Psoas muscle (tissue), 8 donors: ENCODE measurements around the gene IFNGR1. TPM values are rescaled to one million over a fixed set of nuclear protein-coding genes. Genes with fewer than 3 reads are reported as not detected.

Experiments
- ATAC-seq, 4 donors: fragments of 200-7000 bp; cut with Tn5 transposase; one replicate each; pipeline ENCODE4 v1.9.1; 2020; ENCODE audit warnings: moderate library complexity in 3 of 4, mild to moderate bottlenecking in 2 of 4
- DNase-seq, 2 donors: peaks; one replicate each; pipeline ENCODE4 v3.0.0-alpha.2; 2020
- H3K27ac ChIP-seq: fragments of 200-600 bp; one replicate; pipeline ENCODE4 v1.8.0; 2022
- H3K27me3 ChIP-seq, 3 donors: fragments of 200-600 bp in 1 of 3; one replicate each; pipeline versions ENCODE4 v1.6.1 to v1.8.0; 2013 to 2022; ENCODE audit warnings: low read length in 2 of 3, mild to moderate bottlenecking in 2 of 3, moderate library complexity in 1 of 3; ENCODE audit not compliant: insufficient read depth in 3 of 3
- H3K36me3 ChIP-seq, 2 donors: fragments of 200-600 bp in 1 of 2; one replicate each; pipeline versions ENCODE4 v1.6.1 to v1.8.0; 2013 to 2022; ENCODE audit warnings: low read depth in 1 of 2, mild to moderate bottlenecking in 1 of 2, moderate library complexity in 1 of 2; ENCODE audit not compliant: insufficient read depth in 1 of 2
- H3K4me1 ChIP-seq: fragments of 200-600 bp; one replicate; pipeline ENCODE4 v1.8.0; 2022
- H3K4me3 ChIP-seq: fragments of 200-600 bp; one replicate; pipeline ENCODE4 v1.8.0; 2022; ENCODE audit warnings: mild to moderate bottlenecking
- H3K9me3 ChIP-seq: fragments of 200-600 bp; one replicate; pipeline ENCODE4 v1.8.0; 2022
- WGBS, 3 donors: extraction: QIAGEN DNeasy Blood & Tissue Kit; methylation state at CpG; one replicate each; pipeline versions ENCODE4 v1.1.6 to v1.1.7; 2013; 5-methylcytosine and 5-hydroxymethylcytosine counted together
- intact Hi-C, 2 donors: fragments of 100-400 bp; cut with DNase I; formaldehyde crosslinking; loops; one replicate each; pipeline versions ENCODE4 v1.11.0 to v1.14.2; 2022
- polyA plus RNA-seq, 3 donors: library from polyadenylated mRNA; stranded (reverse); fragments of 200-250 nt; gene quantifications; one replicate each; pipeline ENCODE4 v1.2.3, GENCODE V29; 2013
- total RNA-seq, 4 donors: library from RNA; stranded (reverse); fragmentation: NEBNext Ultra II Directional in 2 of 4; extraction: Animal tissue kit (Norgen Biotek cat#: 25700) in 2 of 4; gene quantifications; one replicate each; pipeline versions ENCODE4 v1.2.1 to v1.2.4, GENCODE V29; 2021 to 2023
- TF ChIP-seq, protein P1 (sequence below): fragments of 200-600 bp; IDR thresholded peaks from one replicate; pipeline ENCODE4 v1.8.0; 2022; ENCODE audit warnings: antibody characterized with exemption
- donor health status: healthy with polysubstance abuse.
- donor health status: DM: no; HTN: no; CAD: no; lungs with moderate emphysema.
- donor health status: Bipolar disorder and iron deficiency.
- donor health status: healthy.
- donor health status: DM: yes; HTN: yes; CAD: no.
- donor health status: DM: no; HTN: no; CAD: no.
- donor health status: DM: no; HTN: no; CAD: no.
- donor health status: DM: yes; HTN: yes; CAD: no.

IFNGR1 gene
- total and polyA plus RNA-seq, 7 donors: 36.9 to 122 (median 50.7) TPM

DNA sequence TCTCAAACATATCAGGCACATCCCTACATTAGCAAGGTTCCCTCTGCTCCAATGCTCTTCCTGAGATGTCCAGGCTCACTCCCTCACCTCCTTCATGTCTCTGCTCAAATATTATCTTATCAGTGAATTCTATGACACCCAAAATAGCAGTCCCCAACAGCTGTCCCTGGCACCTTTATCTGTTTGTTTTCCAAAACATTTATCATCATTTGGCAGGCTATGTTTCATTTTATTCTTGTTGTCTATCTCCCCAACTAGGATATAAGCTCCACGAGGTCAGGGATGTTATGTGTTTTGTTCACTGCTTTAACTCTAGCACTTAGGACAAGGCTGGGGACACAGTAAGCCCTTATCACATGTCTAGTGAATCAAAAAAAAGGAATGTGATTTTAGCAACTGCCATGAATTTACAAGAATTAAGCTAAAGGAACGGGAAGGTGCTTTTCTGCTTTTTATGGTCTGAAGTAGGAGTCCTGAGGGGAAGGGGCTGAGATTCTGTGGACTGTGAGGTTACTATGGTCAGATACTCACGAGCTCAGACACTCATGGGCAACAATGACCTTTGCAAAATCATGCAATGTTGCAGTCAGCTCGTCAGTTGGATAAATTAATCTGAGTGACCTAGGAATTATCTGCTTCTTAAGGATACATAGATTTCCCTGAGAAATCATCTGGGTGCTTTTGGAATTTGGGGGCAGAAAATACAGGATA is 43.9 kb downstream of the IFNGR1 start:
- TF ChIP-seq, protein P1, sequence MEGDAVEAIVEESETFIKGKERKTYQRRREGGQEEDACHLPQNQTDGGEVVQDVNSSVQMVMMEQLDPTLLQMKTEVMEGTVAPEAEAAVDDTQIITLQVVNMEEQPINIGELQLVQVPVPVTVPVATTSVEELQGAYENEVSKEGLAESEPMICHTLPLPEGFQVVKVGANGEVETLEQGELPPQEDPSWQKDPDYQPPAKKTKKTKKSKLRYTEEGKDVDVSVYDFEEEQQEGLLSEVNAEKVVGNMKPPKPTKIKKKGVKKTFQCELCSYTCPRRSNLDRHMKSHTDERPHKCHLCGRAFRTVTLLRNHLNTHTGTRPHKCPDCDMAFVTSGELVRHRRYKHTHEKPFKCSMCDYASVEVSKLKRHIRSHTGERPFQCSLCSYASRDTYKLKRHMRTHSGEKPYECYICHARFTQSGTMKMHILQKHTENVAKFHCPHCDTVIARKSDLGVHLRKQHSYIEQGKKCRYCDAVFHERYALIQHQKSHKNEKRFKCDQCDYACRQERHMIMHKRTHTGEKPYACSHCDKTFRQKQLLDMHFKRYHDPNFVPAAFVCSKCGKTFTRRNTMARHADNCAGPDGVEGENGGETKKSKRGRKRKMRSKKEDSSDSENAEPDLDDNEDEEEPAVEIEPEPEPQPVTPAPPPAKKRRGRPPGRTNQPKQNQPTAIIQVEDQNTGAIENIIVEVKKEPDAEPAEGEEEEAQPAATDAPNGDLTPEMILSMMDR: no peak
- no peak overlapping the region for H3K4me3 ChIP-seq
- intact Hi-C loops: no loop called here
- no peaks in the 10 kb centered on the region for H3K9me3 ChIP-seq
- H3K27me3 ChIP-seq: no peaks in the 10 kb centered on the region
- no peaks in the 10 kb centered on the region for H3K4me1 ChIP-seq
- ATAC-seq: no peak
- 38 to 49% (median 39%) methylated on average over 4 of the region's 4 CpGs for WGBS, 3 donors
- DNase-seq: no peak
- H3K36me3 ChIP-seq: no peaks in the 10 kb centered on the region
- H3K27ac ChIP-seq: no peak overlapping the region

DNA sequence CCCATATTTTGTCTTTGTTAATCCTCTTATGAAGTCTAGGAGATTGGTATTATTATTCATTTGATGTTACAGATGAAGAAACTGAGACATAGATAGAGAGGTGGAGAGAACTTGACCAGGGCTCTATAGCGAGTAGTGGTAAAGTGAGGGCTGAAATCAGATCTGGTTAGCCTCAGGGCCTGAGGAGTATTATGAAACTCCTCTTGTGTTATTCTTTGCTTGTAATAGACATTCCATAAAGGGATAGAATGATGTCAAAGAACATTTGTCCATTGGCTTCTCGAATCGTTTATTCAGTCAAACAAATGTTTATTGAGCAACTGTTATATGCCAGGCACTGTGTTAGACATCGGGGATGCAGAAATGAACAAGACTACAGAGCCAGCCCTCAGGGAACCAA is 45.7 kb downstream of the IFNGR1 start, which contains the start of gene IL22RA2:
Gene IL22RA2 (minus strand): TSS at position 144 of the 400 bp plus-strand sequence. CDS start 11,895 bp downstream, outside the sequence.
- Histone ChIP-seq H3K4me1 (no peaks in the 10 kb centered on the region), H3K9me3 (no peaks in the 10 kb centered on the region), H3K36me3 (no peaks in the 10 kb centered on the region), H3K27ac (no peak within 1 kb of the TSS), H3K4me3 (no peak within 1 kb of the TSS), H3K27me3 (no peaks in the 10 kb centered on the region)
- DNase-seq (no peak), ATAC-seq (no peak)
- TF ChIP-seq, protein P1: no peak
- intact Hi-C loops: no loop called here
- 95 to 98% (median 95%) methylated on average over 4 of the region's 4 CpGs for WGBS, 3 donors

DNA sequence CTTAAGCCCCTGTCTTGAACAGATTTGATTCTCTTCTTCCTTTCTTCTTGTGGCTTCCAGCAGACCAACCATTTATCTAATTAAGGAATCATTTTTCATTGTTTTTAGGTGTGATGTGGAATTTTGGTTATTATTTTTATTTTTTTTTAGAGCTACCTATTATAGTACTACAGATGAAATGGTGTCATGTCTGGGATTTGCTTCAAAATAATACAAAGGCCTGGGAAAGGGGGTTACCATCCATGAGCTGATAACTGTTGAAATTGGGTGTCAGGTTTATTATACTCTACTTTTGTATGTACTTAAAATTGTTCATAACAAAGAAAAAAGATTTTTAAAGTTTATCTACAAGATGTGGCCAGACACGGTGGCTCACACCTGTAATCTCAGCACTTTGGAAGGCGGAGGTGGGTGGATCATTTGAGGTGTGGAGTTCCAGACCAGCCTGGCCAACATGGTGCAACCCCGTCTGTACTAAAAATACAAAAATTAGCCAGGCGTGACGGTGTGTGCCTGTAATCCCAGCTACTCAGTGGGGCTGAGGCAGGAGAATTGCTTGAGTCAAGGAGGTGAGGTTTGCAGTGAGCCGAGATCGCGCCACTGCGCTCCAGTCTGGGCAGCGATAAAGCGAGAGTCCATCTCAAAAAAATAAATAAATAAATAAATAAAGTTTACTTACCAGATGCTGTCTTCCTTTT is 46.3 kb downstream of the IFNGR1 start:
- H3K9me3 ChIP-seq: no peaks in the 10 kb centered on the region
- 94 to 95% (median 94%) methylated on average over 11 of the region's 11 CpGs for WGBS, 3 donors
- H3K4me3 ChIP-seq: no peak overlapping the region
- intact Hi-C loops: no loop called here
- ATAC-seq (no peak), DNase-seq (no peak)
- TF ChIP-seq, protein P1: no peak
- no peak overlapping the region for H3K27ac ChIP-seq
- H3K27me3 ChIP-seq: no peaks in the 10 kb centered on the region
- no peaks in the 10 kb centered on the region for H3K36me3 ChIP-seq
- H3K4me1 ChIP-seq: no peaks in the 10 kb centered on the region

DNA sequence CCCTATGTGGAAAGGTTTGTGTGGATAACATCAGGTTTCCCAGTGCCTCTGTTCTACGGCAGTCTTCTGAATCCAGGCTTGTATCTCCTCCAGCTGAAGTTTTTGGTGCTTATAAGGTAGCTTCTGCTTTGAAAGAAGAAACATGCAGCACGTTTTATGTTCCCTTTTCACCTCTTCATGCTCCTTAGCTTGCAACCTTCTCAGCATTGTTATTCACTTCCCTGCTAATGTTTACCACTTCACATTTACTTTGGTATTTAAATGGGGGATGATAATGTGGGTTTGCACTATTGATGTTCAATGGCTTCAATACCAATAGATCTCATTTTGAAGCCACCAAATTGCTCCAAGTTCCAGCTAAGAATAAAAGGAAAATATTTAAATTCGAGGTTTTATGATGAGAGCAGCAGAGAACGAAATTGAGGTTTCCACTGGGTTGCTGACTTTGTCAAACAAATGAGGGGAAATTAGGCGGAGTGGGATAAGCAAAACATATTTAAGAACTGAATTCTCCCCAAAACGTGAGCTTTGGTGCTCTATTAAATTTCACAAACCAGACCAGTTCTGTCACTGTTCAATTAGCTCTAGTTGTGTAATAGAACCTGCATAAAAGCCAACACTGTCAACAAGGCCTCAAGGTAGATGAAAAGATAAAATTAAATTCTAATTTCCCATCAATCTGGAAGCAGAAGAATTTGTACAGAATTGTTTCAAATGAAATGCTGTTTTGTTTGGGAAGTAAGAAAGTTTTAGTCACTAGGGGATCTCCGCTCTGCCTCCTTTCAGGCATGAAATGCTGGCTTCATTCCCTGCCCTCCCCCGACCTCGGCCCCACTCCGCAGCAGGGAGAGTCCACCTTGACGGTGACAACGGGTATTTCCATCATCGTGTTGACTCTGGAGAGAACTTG is 47.1 kb downstream of the IFNGR1 start:
- TF ChIP-seq, protein P1: no peak
- no peaks in the 10 kb centered on the region for H3K36me3 ChIP-seq
- ATAC-seq (no peak), DNase-seq (no peak)
- intact Hi-C loops: no loop called here
- H3K9me3 ChIP-seq: no peaks in the 10 kb centered on the region
- H3K4me3 ChIP-seq: no peak overlapping the region
- H3K4me1 ChIP-seq: no peaks in the 10 kb centered on the region
- WGBS, 3 donors: 46 to 57% (median 50%) methylated on average over 13 of the region's 13 CpGs
- no peaks in the 10 kb centered on the region for H3K27me3 ChIP-seq
- no peak overlapping the region for H3K27ac ChIP-seq
